HCT116 (cell line): ENCODE data around the gene COL3A1. TPM values are rescaled to one million over a fixed set of nuclear protein-coding genes. Genes with fewer than 3 reads are reported as not detected.

Experiments used
- ATAC-seq: fragments of 200-7000 bp; cut with Tn5 transposase; 2 replicates; pipeline ENCODE4 v1.9.1; 2020; ENCODE audit warnings: mild to moderate bottlenecking, moderate library complexity
- BruUV-seq: library from RNA; stranded (reverse); fragments of 400-500 nt; replicated peaks from 2 replicates; lab custom pipeline; 2021; lab: Mats Ljungman, UMichigan
- CTCF ChIA-PET: fragments of 300-600 bp; sonication (Branson Sonifier 250); formaldehyde crosslinking; loops from one replicate; lab custom pipeline; 2021; ENCODE audit warnings: antibody characterized with exemption; lab: Charles Lee
- POLR2A ChIA-PET: fragments of 300-600, 350-600 bp; sonication (Branson Sonifier 250); formaldehyde crosslinking; loops from one replicate; lab custom pipeline; 2021; ENCODE audit warnings: antibody characterized with exemption; lab: Charles Lee
- RAD21 ChIA-PET, 2 experiments: fragments of 300-600 bp; sonication (Branson Sonifier 250); formaldehyde crosslinking; loops; one replicate each; lab custom pipeline; 2023; ENCODE audit warnings: low total read pairs in 2 of 2; ENCODE audit not compliant: uncharacterized antibody in 2 of 2, unreplicated experiment in 2 of 2, low non-redundant PET in 1 of 2; lab: Charles Lee
- DNase-seq: peaks from one replicate; pipeline ENCODE4 v3.0.0-alpha.2; 2010; ENCODE audit warnings: low read depth, low spot score
- H2AFZ ChIP-seq: fragments of 200-600 bp; shearing (Covaris generic), sonication (generic); 2 replicates; pipeline ENCODE4 v1.6.1; 2017; ENCODE audit warnings: low read depth, mixed run types, mixed read lengths, antibody characterized with exemption, low read length; ENCODE audit not compliant: poor library complexity, severe bottlenecking
- H3K27ac ChIP-seq: 2 replicates; pipeline ENCODE4 v1.5.1; 2012; ENCODE audit warnings: low read depth, low read length
- H3K27me3 ChIP-seq: fragments of 200-600 bp; sonication (generic); 2 replicates; pipeline ENCODE4 v1.6.1; 2016; ENCODE audit warnings: mixed run types, low read length, mixed read lengths; ENCODE audit not compliant: insufficient read depth
- H3K36me3 ChIP-seq, 2 experiments: fragments of 200-500 bp in 1 of 2; fragments of 200-600 bp in 1 of 2; sonication (Bioruptor generic) in 1 of 2; sonication (generic) in 1 of 2; 2 replicates each; pipeline versions ENCODE4 v1.5.1 to v1.6.1; 2014 to 2016; ENCODE audit warnings: low read length in 2 of 2, inconsistent platforms in 1 of 2, mixed read lengths in 1 of 2, mixed run types in 1 of 2; ENCODE audit not compliant: insufficient read depth in 2 of 2, control insufficient read depth in 1 of 2
- H3K4me1 ChIP-seq, 2 experiments: fragments of 200-600 bp in 1 of 2; sonication (generic) in 1 of 2; 2 replicates each; pipeline versions ENCODE4 v1.5.1 to v1.6.1; 2012 to 2017; ENCODE audit warnings: low read length in 2 of 2, inconsistent platforms in 1 of 2, mild to moderate bottlenecking in 1 of 2, mixed read lengths in 1 of 2, mixed run types in 1 of 2, moderate library complexity in 1 of 2; ENCODE audit not compliant: insufficient read depth in 2 of 2, control insufficient read depth in 1 of 2
- H3K4me2 ChIP-seq: fragments of 200-600 bp; sonication (generic); 2 replicates; pipeline ENCODE4 v1.6.1; 2017; ENCODE audit warnings: mixed run types, low read length, mixed read lengths
- H3K4me3 ChIP-seq, 2 experiments: fragments of 200-600 bp in 1 of 2; sonication (generic) in 1 of 2; replicated peaks in 1 of 2; 2 replicates each; pipeline ENCODE4 v1.5.1; 2011 to 2016; ENCODE audit warnings: low read length in 2 of 2, control low read depth in 1 of 2, low read depth in 1 of 2, mild to moderate bottlenecking in 1 of 2, mixed read lengths in 1 of 2, mixed run types in 1 of 2
- H3K79me2 ChIP-seq: fragments of 200-600 bp; sonication (generic); 2 replicates; pipeline ENCODE4 v1.6.1; 2017; ENCODE audit warnings: mild to moderate bottlenecking, mixed run types, low read length, moderate library complexity, mixed read lengths; ENCODE audit not compliant: insufficient read depth
- H3K9ac ChIP-seq: fragments of 200-600 bp; sonication (generic); 2 replicates; pipeline ENCODE4 v1.6.1; 2016; ENCODE audit warnings: low read length, mixed read lengths
- H3K9me2 ChIP-seq: fragments of 200-600 bp; sonication (generic), shearing (Covaris generic); 2 replicates; pipeline ENCODE4 v1.6.1; 2017; ENCODE audit warnings: mixed run types, mild to moderate bottlenecking, moderate library complexity; ENCODE audit not compliant: insufficient read depth
- H3K9me3 ChIP-seq, 2 experiments: fragments of 200-500 bp in 1 of 2; fragments of 200-600 bp in 1 of 2; sonication (Bioruptor generic) in 1 of 2; sonication (generic) in 1 of 2; 2 replicates each; pipeline ENCODE4 v1.6.1; 2014 to 2017; ENCODE audit warnings: low read length in 2 of 2, mixed read lengths in 2 of 2, inconsistent platforms in 1 of 2, low read depth in 1 of 2, mild to moderate bottlenecking in 1 of 2, mixed run types in 1 of 2, moderate library complexity in 1 of 2; ENCODE audit not compliant: control insufficient read depth in 1 of 2, insufficient read depth in 1 of 2
- H4K20me1 ChIP-seq: fragments of 200-600 bp; sonication (generic), shearing (Covaris generic); 2 replicates; pipeline ENCODE4 v1.6.1; 2017; ENCODE audit warnings: mixed run types, mild to moderate bottlenecking, moderate library complexity; ENCODE audit not compliant: insufficient read depth
- ATF3 ChIP-seq: IDR thresholded peaks from 2 replicates; pipeline ENCODE4 v1.6.1; 2012
- CBX3 ChIP-seq: IDR thresholded peaks from 2 replicates; pipeline ENCODE4 v1.6.1; 2012; ENCODE audit warnings: low read depth
- CEBPB ChIP-seq: IDR thresholded peaks from 2 replicates; pipeline ENCODE4 v1.6.1; 2012; ENCODE audit warnings: low read depth
- EGR1 ChIP-seq: IDR thresholded peaks from 2 replicates; pipeline ENCODE4 v1.6.1; 2012; ENCODE audit warnings: low read depth
- ELF1 ChIP-seq: IDR thresholded peaks from 2 replicates; pipeline ENCODE4 v1.6.1; 2012; ENCODE audit warnings: low read depth, borderline replicate concordance
- FOSL1 ChIP-seq: IDR thresholded peaks from 2 replicates; pipeline ENCODE4 v1.6.1; 2012; ENCODE audit warnings: low read depth
- JUND ChIP-seq: IDR thresholded peaks from 2 replicates; pipeline ENCODE4 v1.6.1; 2012
- POLR2A ChIP-seq: IDR thresholded peaks from 2 replicates; pipeline ENCODE4 v1.7.0; 2011; ENCODE audit warnings: borderline replicate concordance; ENCODE audit not compliant: insufficient read depth, insufficient read length; ENCODE audit errors: extremely low read depth
- RAD21 ChIP-seq: IDR thresholded peaks from 2 replicates; pipeline ENCODE4 v1.6.1; 2012; ENCODE audit warnings: low read depth, mild to moderate bottlenecking
- REST ChIP-seq: IDR thresholded peaks from 2 replicates; pipeline ENCODE4 v1.6.1; 2012; ENCODE audit warnings: low read depth
- SIN3A ChIP-seq: IDR thresholded peaks from 2 replicates; pipeline ENCODE4 v1.6.1; 2012; ENCODE audit warnings: low read depth
- SP1 ChIP-seq: IDR thresholded peaks from 2 replicates; pipeline ENCODE4 v1.6.1; 2012; ENCODE audit warnings: low read depth
- SRF ChIP-seq: IDR thresholded peaks from 2 replicates; pipeline ENCODE4 v1.6.1; 2012; ENCODE audit warnings: low read depth
- TCF7L2 ChIP-seq: IDR thresholded peaks from 2 replicates; pipeline ENCODE4 v1.7.0; 2011; ENCODE audit warnings: borderline replicate concordance, inconsistent platforms; ENCODE audit not compliant: insufficient read depth, insufficient read length; ENCODE audit errors: extremely low read depth
- YY1 ChIP-seq: IDR thresholded peaks from 2 replicates; pipeline ENCODE4 v1.6.1; 2011; ENCODE audit warnings: low read length, low read depth, moderate library complexity, mild to moderate bottlenecking; ENCODE audit not compliant: insufficient replicate concordance; ENCODE audit errors: extremely low read depth
- ZBTB33 ChIP-seq: IDR thresholded peaks from 2 replicates; pipeline ENCODE4 v1.6.1; 2011; ENCODE audit warnings: mild to moderate bottlenecking, low read length, moderate library complexity; ENCODE audit not compliant: insufficient replicate concordance; ENCODE audit errors: extremely low read depth
- ZNF274 ChIP-seq: fragments of 200-500 bp; sonication (Bioruptor generic); IDR thresholded peaks from 2 replicates; pipeline ENCODE4 v1.6.1; 2014; ENCODE audit warnings: mild to moderate bottlenecking, low read depth, low read length, inconsistent platforms
- intact Hi-C: fragments of 100-400 bp; cut with micrococcal nuclease; formaldehyde crosslinking; loops from 2 replicates; pipeline ENCODE4 v1.10.0; 2022
- total RNA-seq: library from RNA; stranded (reverse); gene quantifications from one replicate; pipeline ENCODE4 v1.2.1, GENCODE V29; 2021; ENCODE audit not compliant: unreplicated experiment

The COL3A1 gene
- total RNA-seq, 1 experiment from 2014 or later = 1.0 TPM

GRCh38 chr2:189037518-189037917 lies 63.3 kb downstream of the COL3A1 start (continued):
- TF ChIP-seq ZNF274 (no peak), SP1 (no peak), CBX3 (no peak), CEBPB (no peak), ATF3 (no peak)

GRCh38 chr2:189045836-189046235 lies 71.7 kb downstream of the COL3A1 start:
- H3K27ac ChIP-seq = no peak overlapping the region
- no peaks in the 10 kb centered on the region for H3K9me2 ChIP-seq
- no peak for TF ChIP-seq TCF7L2
- no peak for TF ChIP-seq EGR1
- TF ChIP-seq FOSL1 = no peak
- TF ChIP-seq CBX3 = no peak
- TF ChIP-seq SRF = no peak
- no peak for TF ChIP-seq YY1
- no peak for TF ChIP-seq SIN3A
- no peak for TF ChIP-seq RAD21
- TF ChIP-seq ATF3 = no peak
- TF ChIP-seq REST = no peak
- no peak for TF ChIP-seq ZBTB33
- TF ChIP-seq POLR2A = no peak
- TF ChIP-seq ELF1 = no peak
- TF ChIP-seq JUND = no peak
- no peaks in the 10 kb centered on the region for H3K4me1 ChIP-seq
- ChIA-PET RAD21 (no interaction called here), POLR2A (no interaction called here), CTCF (no interaction called here)
- H2AFZ ChIP-seq = no peak overlapping the region
- intact Hi-C loops = no loop called here
- DNase-seq (no peak), ATAC-seq (no peak)
- H3K79me2 ChIP-seq = no peaks in the 10 kb centered on the region
- no peak overlapping the region for H3K9ac ChIP-seq
- no peaks in the 10 kb centered on the region for H4K20me1 ChIP-seq
- no peaks in the 10 kb centered on the region for H3K9me3 ChIP-seq
- H3K4me3 ChIP-seq = no peak overlapping the region
- no peaks in the 10 kb centered on the region for H3K27me3 ChIP-seq
- no peaks in the 10 kb centered on the region for H3K36me3 ChIP-seq
- BruUV-seq = no TSS peak
- H3K4me2 ChIP-seq = no peak overlapping the region
